ENCODE data around the gene CPEB1. TPM values are rescaled to one million over a fixed set of nuclear protein-coding genes. Genes with fewer than 3 reads are reported as not detected.

The CPEB1 gene
- total and polyA plus RNA-seq, 8 donors, result 1.1 to 6.4 (median 1.5) TPM; not detected in 2

DNA sequence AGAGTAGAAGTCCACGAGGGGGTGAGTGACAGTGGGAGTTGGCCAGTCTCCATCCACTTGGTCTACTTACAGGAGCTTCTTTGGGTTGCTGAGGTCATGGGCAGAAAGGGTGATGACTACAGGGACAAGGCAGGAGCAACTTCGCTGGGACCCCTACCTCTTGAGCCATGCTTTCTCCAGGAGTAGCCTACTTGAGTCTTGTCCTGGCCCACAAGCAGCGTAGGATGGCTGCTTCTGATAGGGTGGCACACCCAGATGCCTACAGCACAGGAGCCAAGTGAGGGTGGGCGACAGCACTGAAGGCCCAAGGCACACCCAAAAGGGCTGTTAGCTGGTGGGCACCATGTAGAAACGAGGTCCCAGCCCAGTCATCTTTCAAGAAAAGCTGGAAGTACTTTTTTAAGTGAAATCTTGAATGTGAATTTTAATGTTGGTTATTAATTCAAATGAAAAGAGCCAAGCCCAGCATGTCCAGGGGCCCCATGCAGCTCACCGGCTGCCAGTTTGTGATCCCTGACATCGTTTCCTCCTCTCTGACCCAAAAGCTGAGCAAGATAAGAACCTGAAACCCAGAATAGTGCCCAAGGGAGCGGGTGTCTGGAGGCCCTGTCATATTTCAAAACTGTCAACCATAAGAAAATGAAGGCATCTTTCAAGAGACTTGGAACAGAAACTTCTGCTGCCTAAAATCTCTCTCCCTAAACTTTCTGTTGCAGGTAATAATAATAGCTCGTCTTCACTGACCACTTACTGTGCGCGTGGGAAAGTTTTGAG is 2.2 kb upstream of the CPEB1 start:
- no peak for DNase-seq
- Histone ChIP-seq H3K27me3 (peaks cover 14 to 48% (median 41%) of the 10 kb centered on the region in 3 donors), H3K4me3 (no peak overlapping the region), H3K27ac (no peak overlapping the region), H3K36me3 (no peaks in the 10 kb centered on the region), H3K4me1 (peaks cover 22 to 31% (median 26%) of the 10 kb centered on the region in 4 donors), H3K9me3 (peaks cover 0 to 5% (median 0%) of the 10 kb centered on the region in 4 donors)
- intact Hi-C loops (cut with DNase I; ENCODE audit: low total_unique reads), result loop anchor here (10.0 kb wide), 1 partner anchor 65 kb away; no protein-coding TSS in a partner anchor
- TF ChIP-seq, protein P1, sequence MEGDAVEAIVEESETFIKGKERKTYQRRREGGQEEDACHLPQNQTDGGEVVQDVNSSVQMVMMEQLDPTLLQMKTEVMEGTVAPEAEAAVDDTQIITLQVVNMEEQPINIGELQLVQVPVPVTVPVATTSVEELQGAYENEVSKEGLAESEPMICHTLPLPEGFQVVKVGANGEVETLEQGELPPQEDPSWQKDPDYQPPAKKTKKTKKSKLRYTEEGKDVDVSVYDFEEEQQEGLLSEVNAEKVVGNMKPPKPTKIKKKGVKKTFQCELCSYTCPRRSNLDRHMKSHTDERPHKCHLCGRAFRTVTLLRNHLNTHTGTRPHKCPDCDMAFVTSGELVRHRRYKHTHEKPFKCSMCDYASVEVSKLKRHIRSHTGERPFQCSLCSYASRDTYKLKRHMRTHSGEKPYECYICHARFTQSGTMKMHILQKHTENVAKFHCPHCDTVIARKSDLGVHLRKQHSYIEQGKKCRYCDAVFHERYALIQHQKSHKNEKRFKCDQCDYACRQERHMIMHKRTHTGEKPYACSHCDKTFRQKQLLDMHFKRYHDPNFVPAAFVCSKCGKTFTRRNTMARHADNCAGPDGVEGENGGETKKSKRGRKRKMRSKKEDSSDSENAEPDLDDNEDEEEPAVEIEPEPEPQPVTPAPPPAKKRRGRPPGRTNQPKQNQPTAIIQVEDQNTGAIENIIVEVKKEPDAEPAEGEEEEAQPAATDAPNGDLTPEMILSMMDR (IDR thresholded peaks at IDR 0.05), result no peak
- no peak for TF ChIP-seq EP300 (IDR thresholded peaks at IDR 0.05)
- no peak for TF ChIP-seq POLR2A (IDR thresholded peaks at IDR 0.05)
- no peak for TF ChIP-seq POLR2AphosphoS5 (IDR thresholded peaks at IDR 0.05)
- WGBS, 5 donors, result 75 to 77% (median 75%) methylated on average over 11 of the region's 11 CpGs

DNA sequence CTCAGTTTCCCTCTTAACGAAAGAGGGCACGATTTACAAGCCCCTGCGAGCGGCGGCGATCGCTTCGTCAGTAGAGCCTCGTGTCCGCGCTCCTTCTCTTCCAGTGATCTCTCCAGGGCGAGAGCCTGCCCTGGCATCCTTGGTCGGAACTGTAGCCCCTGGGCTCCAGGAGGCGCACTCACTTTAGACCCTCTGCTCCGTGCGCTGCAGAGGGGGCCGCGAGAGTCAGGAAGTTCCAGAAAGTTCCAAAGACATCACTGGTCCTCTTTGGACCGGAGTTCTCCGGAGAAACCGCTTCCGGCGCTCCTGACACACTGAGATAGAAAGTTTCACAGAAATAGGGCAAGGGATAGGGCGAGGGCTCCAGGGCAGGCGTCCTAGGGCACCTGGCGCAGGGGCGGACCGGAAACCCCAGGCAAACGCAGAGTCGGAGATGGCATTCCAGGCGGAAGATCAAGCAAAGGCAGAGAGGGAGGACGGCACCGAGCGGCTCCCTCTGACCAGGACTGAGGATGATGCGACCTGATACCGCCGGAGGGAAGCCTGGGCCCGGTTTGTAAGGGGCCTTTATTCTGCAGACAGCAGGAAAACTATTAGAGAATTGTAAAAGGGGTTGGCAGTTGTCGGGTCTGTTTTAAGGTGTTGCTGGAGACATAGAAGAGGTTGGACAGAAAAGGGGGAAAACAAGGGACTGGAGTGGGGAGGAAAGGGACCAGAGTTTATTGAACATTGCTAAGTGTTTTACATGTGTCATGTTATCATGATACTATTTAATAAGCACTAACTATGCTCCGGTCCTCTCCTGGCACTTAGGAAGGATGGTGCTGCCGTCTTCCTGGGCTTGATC is 1.3 kb upstream of the CPEB1 start:
- Histone ChIP-seq H3K27me3 (peaks cover 14 to 57% (median 48%) of the 10 kb centered on the region in 3 donors), H3K9me3 (peaks cover 0 to 5% (median 0%) of the 10 kb centered on the region in 4 donors), H3K4me1 (peaks cover 22 to 31% (median 26%) of the 10 kb centered on the region in 4 donors), H3K27ac (peak overlapping the region in 3 of 5 donors; percentile 24 to 66 (median 45)), H3K4me3 (peak overlapping the region; percentile 50 to 71 (median 59)), H3K36me3 (no peaks in the 10 kb centered on the region)
- WGBS, 5 donors, result 19 to 22% (median 20%) methylated on average over 37 to 41 of the region's 41 CpGs
- intact Hi-C loops (cut with DNase I; ENCODE audit: low total_unique reads), result loop anchor here (10.0 kb wide), 1 partner anchor 64 kb away; no protein-coding TSS in a partner anchor
- peak in 1 of 2 donors; percentile 16 for DNase-seq
- no peak for TF ChIP-seq POLR2AphosphoS5 (IDR thresholded peaks at IDR 0.05)
- no peak for TF ChIP-seq EP300 (IDR thresholded peaks at IDR 0.05)
- TF ChIP-seq, protein P1 (IDR thresholded peaks at IDR 0.05), result no peak
- no peak for TF ChIP-seq POLR2A (IDR thresholded peaks at IDR 0.05)

DNA sequence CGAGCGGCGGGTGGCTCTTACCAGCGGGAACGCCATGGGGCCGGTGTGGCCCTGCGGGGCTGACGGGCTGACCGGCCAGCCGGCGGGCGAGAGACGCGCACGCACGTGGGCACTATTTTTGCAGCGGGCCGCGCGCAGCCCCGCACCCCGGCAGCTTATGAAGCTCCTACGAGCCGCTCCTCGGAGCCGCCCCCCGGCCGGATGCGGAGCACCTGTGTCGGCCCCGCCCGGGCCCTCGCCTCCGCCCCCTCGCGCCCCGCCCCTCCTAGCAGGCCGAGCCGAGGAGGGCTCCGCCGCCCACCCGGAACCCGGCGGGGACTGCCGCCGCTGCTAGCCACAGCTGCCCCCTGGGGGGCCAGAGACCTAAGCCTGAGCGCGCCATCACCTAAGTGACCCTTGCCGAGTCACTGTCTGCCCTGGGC is 683 bp upstream of the CPEB1 start:
- peaks cover 0 to 5% (median 0%) of the 10 kb centered on the region in 4 donors for H3K9me3 ChIP-seq
- H3K27me3 ChIP-seq, result peaks cover 14 to 63% (median 54%) of the 10 kb centered on the region in 3 donors
- WGBS, 5 donors, result 0 to 2% (median 1%) methylated on average over 5 to 49 of the region's 49 CpGs; no CpG with 5 or more reads in 1 of the 5 donors
- peak overlapping the region; percentile 50 to 71 (median 59) for H3K4me3 ChIP-seq
- peak overlapping the region in 3 of 5 donors; percentile 24 to 66 (median 45) for H3K27ac ChIP-seq
- TF ChIP-seq, protein P1 (IDR thresholded peaks at IDR 0.05), result no peak
- no peak for TF ChIP-seq EP300 (IDR thresholded peaks at IDR 0.05)
- no peak for DNase-seq
- peaks cover 22 to 31% (median 26%) of the 10 kb centered on the region in 4 donors for H3K4me1 ChIP-seq
- intact Hi-C loops (cut with DNase I; ENCODE audit: low total_unique reads), result loop anchor here (10.0 kb wide), 1 partner anchor 63 kb away; no protein-coding TSS in a partner anchor
- no peaks in the 10 kb centered on the region for H3K36me3 ChIP-seq

All from stomach (tissue), 9 donors.